ENCODE results near the gene LSM14B.

DNA sequence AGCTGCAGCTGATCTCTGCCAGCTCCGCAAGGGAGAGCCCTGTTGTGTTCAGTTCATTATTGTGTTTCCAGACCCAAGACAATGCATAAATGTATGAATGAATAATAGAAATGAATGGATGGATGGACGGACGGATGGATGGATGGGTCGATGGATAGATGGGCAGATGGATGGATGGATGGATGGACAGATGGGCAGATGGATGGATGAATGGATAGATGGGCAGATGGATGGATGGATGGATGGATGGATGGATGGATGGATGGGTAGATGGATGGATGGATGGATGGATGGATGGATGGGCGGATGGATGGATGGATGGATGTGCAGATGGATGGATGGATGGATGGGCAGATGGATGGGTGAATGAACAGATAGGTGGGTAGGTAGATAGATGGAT, 16.7 kb upstream of the LSM14B start:
- TF ChIP-seq, protein P1, sequence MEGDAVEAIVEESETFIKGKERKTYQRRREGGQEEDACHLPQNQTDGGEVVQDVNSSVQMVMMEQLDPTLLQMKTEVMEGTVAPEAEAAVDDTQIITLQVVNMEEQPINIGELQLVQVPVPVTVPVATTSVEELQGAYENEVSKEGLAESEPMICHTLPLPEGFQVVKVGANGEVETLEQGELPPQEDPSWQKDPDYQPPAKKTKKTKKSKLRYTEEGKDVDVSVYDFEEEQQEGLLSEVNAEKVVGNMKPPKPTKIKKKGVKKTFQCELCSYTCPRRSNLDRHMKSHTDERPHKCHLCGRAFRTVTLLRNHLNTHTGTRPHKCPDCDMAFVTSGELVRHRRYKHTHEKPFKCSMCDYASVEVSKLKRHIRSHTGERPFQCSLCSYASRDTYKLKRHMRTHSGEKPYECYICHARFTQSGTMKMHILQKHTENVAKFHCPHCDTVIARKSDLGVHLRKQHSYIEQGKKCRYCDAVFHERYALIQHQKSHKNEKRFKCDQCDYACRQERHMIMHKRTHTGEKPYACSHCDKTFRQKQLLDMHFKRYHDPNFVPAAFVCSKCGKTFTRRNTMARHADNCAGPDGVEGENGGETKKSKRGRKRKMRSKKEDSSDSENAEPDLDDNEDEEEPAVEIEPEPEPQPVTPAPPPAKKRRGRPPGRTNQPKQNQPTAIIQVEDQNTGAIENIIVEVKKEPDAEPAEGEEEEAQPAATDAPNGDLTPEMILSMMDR (IDR thresholded peaks at IDR 0.05; ENCODE audit: poor library complexity) = no peak
- TF ChIP-seq EZH2 (IDR thresholded peaks at IDR 0.05; ENCODE audit: borderline replicate concordance) (no peak), EZH2phosphoT487 (IDR thresholded peaks at IDR 0.05; ENCODE audit: low read depth, severe bottlenecking, unreplicated experiment) (no peak)

Measured in hepatocyte (in vitro differentiated cells).